ENCODE measurements around the gene GADD45G.

- TF ChIP-seq POLR2AphosphoS5 (IDR thresholded peaks at IDR 0.05; ENCODE audit: low read depth) (no peak), CTCF (conservative IDR thresholded peaks at IDR 0.05; ENCODE audit: low read depth in 2 of 2) (no peak), EZH2 (IDR thresholded peaks at IDR 0.05; ENCODE audit: low read depth, unreplicated experiment) (no peak), NANOG (IDR thresholded peaks at IDR 0.05; ENCODE audit: borderline replicate concordance) (no peak), EZH2phosphoT487 (IDR thresholded peaks at IDR 0.05; ENCODE audit: unreplicated experiment) (no peak), CREB1 (CRISPR knock-in tag; IDR thresholded peaks at IDR 0.05; ENCODE audit: low read depth) (no peak)
- TF ChIP-seq, protein P1, sequence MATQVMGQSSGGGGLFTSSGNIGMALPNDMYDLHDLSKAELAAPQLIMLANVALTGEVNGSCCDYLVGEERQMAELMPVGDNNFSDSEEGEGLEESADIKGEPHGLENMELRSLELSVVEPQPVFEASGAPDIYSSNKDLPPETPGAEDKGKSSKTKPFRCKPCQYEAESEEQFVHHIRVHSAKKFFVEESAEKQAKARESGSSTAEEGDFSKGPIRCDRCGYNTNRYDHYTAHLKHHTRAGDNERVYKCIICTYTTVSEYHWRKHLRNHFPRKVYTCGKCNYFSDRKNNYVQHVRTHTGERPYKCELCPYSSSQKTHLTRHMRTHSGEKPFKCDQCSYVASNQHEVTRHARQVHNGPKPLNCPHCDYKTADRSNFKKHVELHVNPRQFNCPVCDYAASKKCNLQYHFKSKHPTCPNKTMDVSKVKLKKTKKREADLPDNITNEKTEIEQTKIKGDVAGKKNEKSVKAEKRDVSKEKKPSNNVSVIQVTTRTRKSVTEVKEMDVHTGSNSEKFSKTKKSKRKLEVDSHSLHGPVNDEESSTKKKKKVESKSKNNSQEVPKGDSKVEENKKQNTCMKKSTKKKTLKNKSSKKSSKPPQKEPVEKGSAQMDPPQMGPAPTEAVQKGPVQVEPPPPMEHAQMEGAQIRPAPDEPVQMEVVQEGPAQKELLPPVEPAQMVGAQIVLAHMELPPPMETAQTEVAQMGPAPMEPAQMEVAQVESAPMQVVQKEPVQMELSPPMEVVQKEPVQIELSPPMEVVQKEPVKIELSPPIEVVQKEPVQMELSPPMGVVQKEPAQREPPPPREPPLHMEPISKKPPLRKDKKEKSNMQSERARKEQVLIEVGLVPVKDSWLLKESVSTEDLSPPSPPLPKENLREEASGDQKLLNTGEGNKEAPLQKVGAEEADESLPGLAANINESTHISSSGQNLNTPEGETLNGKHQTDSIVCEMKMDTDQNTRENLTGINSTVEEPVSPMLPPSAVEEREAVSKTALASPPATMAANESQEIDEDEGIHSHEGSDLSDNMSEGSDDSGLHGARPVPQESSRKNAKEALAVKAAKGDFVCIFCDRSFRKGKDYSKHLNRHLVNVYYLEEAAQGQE (IDR thresholded peaks at IDR 0.05; ENCODE audit: unreplicated experiment) = no peak
- TF ChIP-seq, protein P2, sequence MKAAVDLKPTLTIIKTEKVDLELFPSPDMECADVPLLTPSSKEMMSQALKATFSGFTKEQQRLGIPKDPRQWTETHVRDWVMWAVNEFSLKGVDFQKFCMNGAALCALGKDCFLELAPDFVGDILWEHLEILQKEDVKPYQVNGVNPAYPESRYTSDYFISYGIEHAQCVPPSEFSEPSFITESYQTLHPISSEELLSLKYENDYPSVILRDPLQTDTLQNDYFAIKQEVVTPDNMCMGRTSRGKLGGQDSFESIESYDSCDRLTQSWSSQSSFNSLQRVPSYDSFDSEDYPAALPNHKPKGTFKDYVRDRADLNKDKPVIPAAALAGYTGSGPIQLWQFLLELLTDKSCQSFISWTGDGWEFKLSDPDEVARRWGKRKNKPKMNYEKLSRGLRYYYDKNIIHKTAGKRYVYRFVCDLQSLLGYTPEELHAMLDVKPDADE (IDR thresholded peaks at IDR 0.05) = no peak
Observed at GRCh38 chr9:89588271-89588879, 16.4 kb upstream of the GADD45G start.
